Motor neuron (in vitro differentiated cells): ENCODE results near the gene PLD1. TPM values are rescaled to one million over a fixed set of nuclear protein-coding genes. Genes with fewer than 3 reads are reported as not detected.
A peak's percentile ranks its signal among the peaks of the same experiment; 100 is the strongest.

Experiments used
- ATAC-seq, 8 experiments: fragments of 200-7000 bp; cut with Tn5 transposase; replicated peaks in 6 of 8; 2 replicates each; pipeline ENCODE4 v1.8.0; 2021; ENCODE audit warnings: mild to moderate bottlenecking in 8 of 8, moderate library complexity in 8 of 8
- H3K27ac ChIP-seq, 2 donors: fragments of 250-450 bp; sonication (Bioruptor Pico); 2 replicates each; pipeline ENCODE4 v1.9.0; 2021; ENCODE audit warnings: antibody characterized with exemption in 2 of 2, mild to moderate bottlenecking in 2 of 2, moderate library complexity in 1 of 2
- H3K4me1 ChIP-seq, 2 donors: fragments of 250-450 bp; sonication (Bioruptor Pico); replicated peaks in 1 of 2; 2 replicates each; pipeline ENCODE4 v1.6.1; 2021; ENCODE audit warnings: antibody characterized with exemption in 2 of 2, mild to moderate bottlenecking in 2 of 2, moderate library complexity in 1 of 2
- H3K4me3 ChIP-seq, 5 donors: fragments of 250-450 bp; sonication (Bioruptor Pico); 2 replicates each; pipeline ENCODE4 v1.9.0; 2021; ENCODE audit warnings: antibody characterized with exemption in 5 of 5, mild to moderate bottlenecking in 5 of 5, moderate library complexity in 4 of 5
- WGBS, 10 experiments: fragments of 450-650 bp; shearing (Covaris generic); methylation state at CpG; one replicate each; pipeline ENCODE4 v1.0.0; 2022; 5-methylcytosine and 5-hydroxymethylcytosine counted together
- in situ Hi-C, 9 experiments: fragments of 400-800 bp; cut with MboI; loops; one replicate each; pipeline ENCODE4 v1.15.0; 2021; ENCODE audit warnings: low sequenced_read_pairs in 9 of 9, low pct_unique_long_range_greater_than_20kb in 2 of 9; ENCODE audit not compliant: unreplicated experiment in 9 of 9
- total RNA-seq, 8 experiments: library from RNA; unstranded; fragments of 300-600 nt; gene quantifications; 2 replicates each; pipeline versions ENCODE4 v1.2.3 to v1.2.4, GENCODE V29; 2022

PLD1 gene
- total RNA-seq, 8 experiments from 2014 or later = 0.50 to 76.0 (median 13.7) TPM

- Histone ChIP-seq H3K27ac (no peak overlapping the region), H3K4me1 (peaks cover 5 to 12% of the 10 kb centered on the region in 2 donors), H3K4me3 (no peak overlapping the region)
- ATAC-seq = no peak
- 80 to 100% (median 94%) methylated on average over 1 to 3 of the region's 3 CpGs; no CpG with 5 or more reads in 1 of the 10 experiments for WGBS, 10 experiments
- in situ Hi-C loops = loop anchor here in 1 of 9 experiments (25.0 kb wide), 1 partner anchor 192 kb away; the partner anchor contains the start of gene FNDC3B
Observed at GRCh38 chr3:171845481-171846284, 35.4 kb upstream of the PLD1 start.

GRCh38 chr3:171844873-171845272, 34.6 kb upstream of the PLD1 start:
- Histone ChIP-seq H3K4me3 (no peak overlapping the region), H3K4me1 (peaks cover 2 to 5% of the 10 kb centered on the region in 2 donors), H3K27ac (no peak overlapping the region)
- 43 to 100% (median 90%) methylated on average over 1 to 2 of the region's 2 CpGs; no CpG with 5 or more reads in 1 of the 10 experiments for WGBS, 10 experiments
- in situ Hi-C loops = loop anchor here in 1 of 9 experiments (25.0 kb wide), 1 partner anchor 192 kb away; the partner anchor contains the start of gene FNDC3B
- ATAC-seq = no peak

GRCh38 chr3:171842864-171843518, 32.7 kb upstream of the PLD1 start, which contains the start of gene TMEM212:
Gene TMEM212 (plus strand): TSS chr3:171843349. CDS start chr3:171843384, 35 bp downstream.
- in situ Hi-C loops = loop anchor here in 1 of 9 experiments (25.0 kb wide), 1 partner anchor 194 kb away; the partner anchor contains the start of gene FNDC3B
- H3K27ac ChIP-seq = no peak within 1 kb of the TSS
- peak in 2 of 8 experiments; percentile 46 to 76 for ATAC-seq
- WGBS, 10 experiments = 14 to 100% (median 87%) methylated on average over 1 to 5 of the region's 5 CpGs; no CpG with 5 or more reads in 1 of the 10 experiments
- peaks cover 11 to 13% of the 10 kb centered on the region in 2 donors for H3K4me1 ChIP-seq
- no peak within 1 kb of the TSS for H3K4me3 ChIP-seq

GRCh38 chr3:171841620-171842000, 31.3 kb upstream of the PLD1 start:
- no peak overlapping the region for H3K4me3 ChIP-seq
- no peak overlapping the region for H3K27ac ChIP-seq
- peaks cover 11 to 13% of the 10 kb centered on the region in 2 donors for H3K4me1 ChIP-seq
- peak in 1 of 8 experiments; percentile 65 for ATAC-seq
- in situ Hi-C loops = loop anchor here in 1 of 9 experiments (25.0 kb wide), 1 partner anchor 196 kb away; the partner anchor contains the start of gene FNDC3B
- WGBS, 10 experiments = 82 to 100% (median 88%) methylated on average over 1 of the region's 1 CpG; no CpG with 5 or more reads in 3 of the 10 experiments

GRCh38 chr3:171840811-171841619, 30.7 kb upstream of the PLD1 start:
- Histone ChIP-seq H3K4me1 (peaks cover 11 to 13% of the 10 kb centered on the region in 2 donors), H3K4me3 (no peak overlapping the region), H3K27ac (no peak overlapping the region)
- in situ Hi-C loops = loop anchor here in 1 of 9 experiments (25.0 kb wide), 1 partner anchor 196 kb away; the partner anchor contains the start of gene FNDC3B
- WGBS, 10 experiments = 40 to 100% (median 71%) methylated on average over 1 to 6 of the region's 6 CpGs; no CpG with 5 or more reads in 1 of the 10 experiments
- no peak for ATAC-seq

- Histone ChIP-seq H3K4me1 (peaks cover 11 to 13% of the 10 kb centered on the region in 2 donors), H3K4me3 (no peak overlapping the region), H3K27ac (no peak overlapping the region)
- in situ Hi-C loops = loop anchor here in 1 of 9 experiments (25.0 kb wide), 1 partner anchor 197 kb away; the partner anchor contains the start of gene FNDC3B
- ATAC-seq = no peak
- whole genome bisulfite sequencing, 10 experiments = 80 to 100% (median 100%) methylated on average over 1 to 2 of the region's 2 CpGs; no CpG with 5 or more reads in 2 of the 10 experiments
Observed at GRCh38 chr3:171840445-171840810, 30.1 kb upstream of the PLD1 start.

GRCh38 chr3:171839270-171839669, 29.0 kb upstream of the PLD1 start:
- Histone ChIP-seq H3K4me1 (peaks cover 11 to 13% of the 10 kb centered on the region in 2 donors), H3K27ac (no peak overlapping the region), H3K4me3 (no peak overlapping the region)
- no peak for ATAC-seq
- WGBS, 10 experiments = 50 to 100% (median 84%) methylated on average over 1 to 2 of the region's 2 CpGs; no CpG with 5 or more reads in 2 of the 10 experiments
- in situ Hi-C loops = loop anchor here in 1 of 9 experiments (25.0 kb wide), 1 partner anchor 198 kb away; the partner anchor contains the start of gene FNDC3B

GRCh38 chr3:171838218-171838720, 28.0 kb upstream of the PLD1 start:
- Histone ChIP-seq H3K4me1 (peaks cover 11 to 13% of the 10 kb centered on the region in 2 donors), H3K4me3 (no peak overlapping the region), H3K27ac (no peak overlapping the region)
- in situ Hi-C loops = loop anchor here in 1 of 9 experiments (25.0 kb wide), 1 partner anchor 199 kb away; the partner anchor contains the start of gene FNDC3B
- 0 to 47% (median 14%) methylated on average over 2 to 6 of the region's 6 CpGs for WGBS, 10 experiments
- peak; percentile 62 to 97 (median 85) for ATAC-seq

- H3K4me3 ChIP-seq = no peak overlapping the region
- H3K4me1 ChIP-seq = peaks cover 11 to 13% of the 10 kb centered on the region in 2 donors
- in situ Hi-C loops = loop anchor here in 1 of 9 experiments (25.0 kb wide), 1 partner anchor 200 kb away; the partner anchor contains the start of gene FNDC3B
- ATAC-seq = no peak
- no peak overlapping the region for H3K27ac ChIP-seq
Observed at GRCh38 chr3:171837698-171838097, 27.4 kb upstream of the PLD1 start.

GRCh38 chr3:171836855-171837254, 26.6 kb upstream of the PLD1 start:
- no peak for ATAC-seq
- no peak overlapping the region for H3K27ac ChIP-seq
- 48 to 100% (median 94%) methylated on average over 1 to 3 of the region's 3 CpGs for WGBS, 10 experiments
- in situ Hi-C loops = loop anchor here in 1 of 9 experiments (25.0 kb wide), 1 partner anchor 200 kb away; the partner anchor contains the start of gene FNDC3B
- no peak overlapping the region for H3K4me3 ChIP-seq
- H3K4me1 ChIP-seq = peaks cover 11 to 13% of the 10 kb centered on the region in 2 donors

- 40 to 100% (median 87%) methylated on average over 1 to 2 of the region's 2 CpGs; no CpG with 5 or more reads in 4 of the 10 experiments for WGBS, 10 experiments
- Histone ChIP-seq H3K4me3 (no peak overlapping the region), H3K4me1 (peaks cover 6 to 11% of the 10 kb centered on the region in 2 donors), H3K27ac (no peak overlapping the region)
- ATAC-seq = no peak
- in situ Hi-C loops = loop anchor here in 1 of 9 experiments (25.0 kb wide), 1 partner anchor 202 kb away; the partner anchor contains the start of gene FNDC3B
Observed at GRCh38 chr3:171835613-171836012, 25.3 kb upstream of the PLD1 start.
